SK-N-MC (cell line): Measurements from ENCODE around the gene NDRG2.
"Not testable (repeated sequence)": the region's sequence is repeated elsewhere in the genome, so short reads cannot be mapped to it uniquely, and the experiment has no call there.

Source experiments
- DNase-seq: peaks from one replicate; pipeline ENCODE4 v3.0.0-alpha.2; 2011; ENCODE audit warnings: low read depth, low spot score
- H3K27ac ChIP-seq: fragments of 200-600 bp; sonication (generic); 2 replicates; pipeline ENCODE4 v1.5.1; 2016; ENCODE audit warnings: mixed run types
- H3K36me3 ChIP-seq: fragments of 200-600 bp; sonication (generic); 2 replicates; pipeline ENCODE4 v1.6.1; 2017; ENCODE audit warnings: antibody characterized with exemption, low read length, mixed read lengths; ENCODE audit not compliant: insufficient read depth
- H3K4me3 ChIP-seq: fragments of 200-600 bp; sonication (generic); 2 replicates; pipeline ENCODE4 v1.5.1; 2016
- H3K9ac ChIP-seq: fragments of 200-600 bp; sonication (generic); 2 replicates; pipeline ENCODE4 v1.8.0; 2017; ENCODE audit warnings: mixed run types, mixed read lengths; ENCODE audit not compliant: insufficient read length
- H3K9me3 ChIP-seq: fragments of 200-600 bp; sonication (generic); 2 replicates; pipeline ENCODE4 v1.6.1; 2017; ENCODE audit warnings: low read depth, mild to moderate bottlenecking, antibody characterized with exemption, low read length, moderate library complexity, mixed read lengths
- EZH2 ChIP-seq: fragments of 200-600 bp; sonication (generic); IDR thresholded peaks from one replicate; pipeline ENCODE4 v1.6.1; 2017; ENCODE audit warnings: antibody characterized with exemption
- FOXP2 ChIP-seq: optimal IDR thresholded peaks from 2 replicates; pipeline ENCODE3; 2011; ENCODE audit warnings: mild to moderate bottlenecking, moderate library complexity; ENCODE audit not compliant: insufficient read depth; ENCODE audit errors: extremely low read length, control extremely low read depth
- POLR2AphosphoS5 ChIP-seq: IDR thresholded peaks from 2 replicates; pipeline ENCODE4 v1.6.1; 2012; ENCODE audit warnings: mild to moderate bottlenecking, low read depth, low read length, borderline replicate concordance

Gene NDRG2

DNA sequence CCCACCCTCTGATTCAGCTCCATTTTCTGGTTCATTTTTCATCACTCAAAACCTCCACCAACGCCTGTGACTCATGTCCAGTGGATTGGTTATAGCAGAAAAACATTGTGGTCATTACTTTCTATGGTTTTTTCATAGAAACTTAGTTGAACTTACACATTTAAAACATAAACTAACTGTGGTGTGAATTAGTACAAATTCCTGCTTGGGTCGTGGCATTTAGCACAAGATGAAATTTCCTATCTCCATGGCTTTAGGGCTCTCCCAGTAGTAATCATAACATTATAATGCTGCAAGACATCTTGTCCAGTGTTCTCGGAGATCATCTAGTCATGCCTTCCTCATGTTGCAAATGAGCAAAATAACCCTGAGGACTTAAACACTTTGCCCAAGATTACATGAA is 24.4 kb upstream of the NDRG2 start:
- DNase-seq = no peak
- TF ChIP-seq POLR2AphosphoS5 (no peak), FOXP2 (no peak), EZH2 (no peak)
- Histone ChIP-seq H3K9me3 (no peaks in the 10 kb centered on the region), H3K27ac (no peak overlapping the region), H3K36me3 (no peaks in the 10 kb centered on the region), H3K4me3 (no peak overlapping the region), H3K9ac (no peak overlapping the region)

- no peak overlapping the region for H3K27ac ChIP-seq
Measured at GRCh38 chr14:21048638-21049037, 23.8 kb upstream of the NDRG2 start.

GRCh38 chr14:21047378-21047781 is 22.5 kb upstream of the NDRG2 start:
- H3K9me3 ChIP-seq = no peaks in the 10 kb centered on the region
- DNase-seq = no peak
- no peak overlapping the region for H3K9ac ChIP-seq
- no peak overlapping the region for H3K27ac ChIP-seq
- H3K36me3 ChIP-seq = no peaks in the 10 kb centered on the region
- TF ChIP-seq EZH2 = no peak
- TF ChIP-seq POLR2AphosphoS5 = no peak
- TF ChIP-seq FOXP2 = no peak
- no peak overlapping the region for H3K4me3 ChIP-seq

More at GRCh38 chr14:21048638-21049037, 23.8 kb upstream of the NDRG2 start:
- H3K9me3 ChIP-seq = no peaks in the 10 kb centered on the region
- DNase-seq = no peak
- no peaks in the 10 kb centered on the region for H3K36me3 ChIP-seq
- no peak for TF ChIP-seq POLR2AphosphoS5
- TF ChIP-seq EZH2 = no peak
- no peak for TF ChIP-seq FOXP2
- no peak overlapping the region for H3K9ac ChIP-seq
- no peak overlapping the region for H3K4me3 ChIP-seq

DNA sequence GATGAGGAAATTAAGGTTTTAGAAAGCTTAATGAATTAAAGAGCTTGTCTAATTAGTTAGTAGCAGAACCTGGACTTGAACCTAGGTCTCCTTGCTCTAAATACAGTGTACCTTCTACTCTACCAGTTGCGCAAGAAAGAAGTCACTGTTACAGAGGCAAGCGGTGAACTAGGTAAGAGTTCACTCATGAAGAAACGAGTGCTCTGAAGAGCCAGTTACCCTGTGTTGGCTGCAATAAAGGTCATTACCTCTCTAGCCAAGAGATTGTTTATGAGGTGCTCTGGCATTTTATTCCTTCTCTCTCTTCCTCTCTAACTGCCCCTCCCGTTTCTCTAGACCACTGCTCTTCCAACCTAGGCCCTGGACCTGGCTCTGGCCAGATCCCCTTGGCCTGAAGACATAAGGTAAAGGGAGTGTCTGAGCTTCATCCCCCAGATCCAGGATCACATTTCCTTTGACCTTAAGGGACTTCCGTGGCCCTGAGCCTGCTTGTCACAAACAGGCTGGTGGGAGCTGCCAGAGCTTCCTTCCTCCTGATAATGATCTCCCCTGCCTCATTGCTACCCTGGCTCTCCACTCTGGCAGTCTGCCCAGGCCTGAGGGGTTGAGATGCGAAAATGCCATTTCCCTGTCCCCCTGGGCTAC is 19.2 kb upstream of the NDRG2 start:
- Histone ChIP-seq H3K9me3 (no peaks in the 10 kb centered on the region), H3K36me3 (no peaks in the 10 kb centered on the region), H3K4me3 (no peak overlapping the region), H3K27ac (no peak overlapping the region), H3K9ac (no peak overlapping the region)
- TF ChIP-seq EZH2 (no peak), FOXP2 (no peak), POLR2AphosphoS5 (no peak)
- no peak for DNase-seq

- Histone ChIP-seq H3K27ac (no peak overlapping the region), H3K36me3 (no peaks in the 10 kb centered on the region), H3K4me3 (no peak overlapping the region), H3K9ac (no peak overlapping the region), H3K9me3 (no peaks in the 10 kb centered on the region)
- no peak for DNase-seq
- TF ChIP-seq POLR2AphosphoS5 (no peak), FOXP2 (no peak), EZH2 (no peak)
Measured at GRCh38 chr14:21043387-21043973, 18.6 kb upstream of the NDRG2 start.

GRCh38 chr14:21042918-21043317 is 18.1 kb upstream of the NDRG2 start:
- Histone ChIP-seq H3K27ac (no peak overlapping the region), H3K9me3 (no peaks in the 10 kb centered on the region), H3K9ac (no peak overlapping the region), H3K4me3 (no peak overlapping the region), H3K36me3 (no peaks in the 10 kb centered on the region)
- no peak for TF ChIP-seq FOXP2
- no peak for TF ChIP-seq POLR2AphosphoS5
- TF ChIP-seq EZH2 = no peak
- DNase-seq = no peak

- no peaks in the 10 kb centered on the region for H3K9me3 ChIP-seq
- TF ChIP-seq FOXP2 (no peak), EZH2 (no peak), POLR2AphosphoS5 (no peak)
- no peak for DNase-seq
- no peak within 1 kb of the TSS for H3K4me3 ChIP-seq
- H3K36me3 ChIP-seq = no peaks in the 10 kb centered on the region
- H3K9ac ChIP-seq = no peak within 1 kb of the TSS
- H3K27ac ChIP-seq = no peak within 1 kb of the TSS
Measured at GRCh38 chr14:21041676-21042433, 17.0 kb upstream of the NDRG2 start, which contains the start of gene RNASE7. TSS of gene RNASE7 (plus strand) at chr14:21042362. CDS start at chr14:21042993, 631 bp downstream.

GRCh38 chr14:21040941-21041340 is 16.1 kb upstream of the NDRG2 start:
- DNase-seq, H3K4me3 ChIP-seq, H3K9ac ChIP-seq, H3K27ac ChIP-seq, H3K9me3 ChIP-seq, H3K36me3 ChIP-seq: not testable (repeated sequence)
